NCI-H345 treated with DMSO at 0.1 percent for 48 hours (cell line): ENCODE results near the gene NKTR.

Source experiments
- DNase-seq: peaks from one replicate; lab custom pipeline; 2025; ENCODE audit not compliant: unreplicated experiment; lab: John Stamatoyannopoulos, UW

The NKTR gene

GRCh38 chr3:42660131-42660715 lies 59.7 kb downstream of the NKTR start:
- no peak for DNase-seq

DNA sequence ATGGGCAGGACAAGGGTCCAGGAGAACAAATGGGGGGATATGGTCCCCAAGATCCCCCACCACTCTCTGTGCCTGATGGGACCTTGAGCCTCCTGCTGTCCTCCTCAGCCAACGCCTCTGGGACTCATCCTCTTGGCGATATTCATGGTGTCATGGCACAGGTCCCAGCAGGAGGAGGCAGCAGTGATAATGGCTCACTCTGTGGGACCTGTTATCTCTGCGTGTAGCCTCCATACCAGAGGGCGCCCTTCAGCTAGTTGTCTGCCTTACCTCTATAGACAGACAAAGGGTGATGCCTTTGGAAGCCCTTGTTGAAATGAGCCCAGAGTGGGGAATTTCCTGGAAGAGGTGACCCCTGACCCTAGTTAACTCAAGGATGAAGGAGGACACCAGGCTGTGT lies 60.4 kb downstream of the NKTR start:
- no peak for DNase-seq

- DNase-seq = no peak
Observed at GRCh38 chr3:42661593-42662022, 61.1 kb downstream of the NKTR start.

- no peak for DNase-seq
Observed at GRCh38 chr3:42662037-42662812, 61.7 kb downstream of the NKTR start.

DNA sequence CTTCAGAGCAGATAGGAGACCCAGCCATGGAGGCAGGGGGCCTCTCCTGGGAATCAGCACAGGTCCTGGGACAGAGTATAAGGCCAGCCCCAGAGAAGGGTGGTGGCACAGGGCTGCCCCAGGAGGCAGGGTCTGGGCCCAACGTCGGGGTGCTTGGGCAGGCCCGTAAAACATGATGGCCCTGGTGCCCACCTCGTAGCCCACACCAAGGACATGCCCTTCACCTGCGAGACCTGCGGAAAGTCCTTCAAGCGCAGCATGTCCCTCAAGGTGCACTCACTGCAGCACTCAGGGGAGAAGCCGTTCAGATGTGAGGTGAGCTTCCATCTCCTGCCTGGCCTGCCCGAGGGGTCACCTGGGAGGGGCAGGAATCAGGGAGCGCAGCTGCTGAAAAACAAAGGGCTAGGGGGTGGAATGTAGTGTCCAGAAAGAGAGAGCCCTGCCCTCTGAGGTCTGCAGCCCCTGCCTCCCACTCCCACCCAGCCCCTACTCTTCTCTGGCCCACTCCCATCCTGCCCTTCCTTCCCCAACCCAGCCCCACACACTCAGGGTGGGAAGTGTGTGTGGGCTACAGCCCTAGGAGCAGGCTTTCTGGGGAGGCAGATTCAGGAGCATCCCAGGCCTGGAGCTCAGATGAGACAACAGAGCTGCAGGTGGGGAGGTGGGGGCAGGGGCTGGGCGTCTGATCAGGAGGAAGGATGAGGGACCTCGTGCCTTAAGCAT lies 62.5 kb downstream of the NKTR start:
- no peak for DNase-seq

GRCh38 chr3:42663581-42664437 lies 63.3 kb downstream of the NKTR start:
- no peak for DNase-seq

GRCh38 chr3:42664438-42664803 lies 63.9 kb downstream of the NKTR start:
- no peak for DNase-seq

GRCh38 chr3:42665050-42665878 lies 64.8 kb downstream of the NKTR start:
- no peak for DNase-seq

GRCh38 chr3:42666022-42666421 lies 65.5 kb downstream of the NKTR start:
- DNase-seq = no peak

GRCh38 chr3:42666577-42666998 lies 66.1 kb downstream of the NKTR start:
- DNase-seq = no peak

- DNase-seq = no peak
Observed at GRCh38 chr3:42667096-42667522, 66.6 kb downstream of the NKTR start.

DNA sequence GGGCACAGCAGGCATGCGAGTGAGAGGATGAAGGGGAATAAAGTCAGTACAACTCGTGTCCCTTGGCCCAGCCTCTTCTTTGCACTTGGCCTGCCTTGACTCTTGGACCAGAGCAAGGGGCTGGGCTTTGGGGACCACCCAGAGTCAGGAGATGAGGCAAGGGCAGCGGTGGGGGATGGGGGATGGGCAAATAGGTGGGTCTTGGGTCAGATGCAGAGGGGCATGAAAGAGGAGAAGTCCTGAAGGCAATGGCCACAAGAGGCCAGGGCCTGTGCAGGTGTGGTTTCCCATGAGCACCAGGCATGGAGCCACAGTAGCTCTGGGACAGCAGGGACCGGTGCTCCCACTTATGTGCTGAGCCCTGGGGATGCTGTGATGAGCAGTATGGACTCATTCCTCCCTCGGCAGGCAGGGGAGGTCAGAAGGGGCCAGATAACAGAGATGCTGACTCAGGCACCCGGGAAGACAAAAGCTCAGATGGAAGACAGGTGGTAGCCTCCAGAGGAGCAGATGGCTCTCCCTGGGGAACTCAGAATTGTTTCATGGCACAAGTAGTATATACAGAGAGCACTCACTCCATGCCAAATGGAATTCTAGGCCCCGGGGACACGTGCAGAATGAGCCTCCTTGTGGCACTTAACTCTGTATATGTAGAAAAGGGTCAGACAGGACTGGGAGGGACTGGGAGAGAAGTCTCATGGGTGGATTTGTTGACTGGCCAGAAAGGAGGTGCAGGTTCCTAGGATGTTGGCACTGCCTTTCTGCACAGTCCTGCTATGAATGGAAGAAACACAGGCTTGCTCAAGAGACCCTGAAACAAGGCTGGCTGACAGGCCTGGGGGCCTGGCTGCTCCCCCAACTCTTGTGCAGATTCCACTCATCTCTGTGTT lies 67.3 kb downstream of the NKTR start:
- DNase-seq = peak; percentile 76

GRCh38 chr3:42668413-42668760 lies 67.9 kb downstream of the NKTR start:
- no peak for DNase-seq

GRCh38 chr3:42668793-42669217 lies 68.3 kb downstream of the NKTR start:
- DNase-seq = no peak

- DNase-seq = no peak
Observed at GRCh38 chr3:42670051-42670576, 69.6 kb downstream of the NKTR start.

DNA sequence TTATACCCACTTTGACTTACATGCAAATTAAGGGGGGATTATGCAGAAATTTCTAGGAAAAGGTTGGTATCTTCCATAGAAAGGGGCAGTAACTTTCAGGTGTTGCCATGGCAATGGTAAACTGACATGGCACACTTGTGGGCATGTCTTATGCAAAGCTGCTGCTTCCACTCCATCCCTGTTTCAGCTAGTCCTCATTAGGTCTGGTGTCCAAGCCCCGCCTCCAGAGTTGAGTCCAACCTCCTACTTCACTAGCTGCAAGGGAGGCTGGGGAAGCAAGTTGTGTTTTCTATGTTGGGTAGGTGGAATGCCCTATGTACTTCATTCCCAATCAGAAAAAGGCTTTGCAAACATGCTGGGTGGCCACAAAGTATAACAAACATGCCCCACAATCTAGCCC lies 70.2 kb downstream of the NKTR start:
- no peak for DNase-seq

DNA sequence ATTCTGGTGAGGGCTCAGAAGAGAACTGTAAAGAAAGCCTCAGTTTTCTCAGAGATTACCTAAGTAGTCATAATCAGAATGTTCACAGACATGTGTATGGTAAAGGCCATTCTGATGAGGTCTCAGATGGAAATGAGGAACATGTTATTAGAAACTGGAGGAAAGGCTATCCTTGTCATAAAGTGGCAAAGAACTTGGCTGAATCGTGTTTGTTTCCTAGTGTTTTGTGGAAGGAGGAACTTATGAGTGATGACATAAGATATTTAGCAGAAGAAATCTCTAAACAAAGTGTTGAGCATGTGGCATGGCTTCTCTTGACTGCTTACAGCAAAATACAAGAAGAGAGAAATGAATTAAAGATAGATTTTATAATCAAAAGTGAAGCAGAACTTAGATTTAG lies 72.0 kb downstream of the NKTR start:
- DNase-seq = no peak

- DNase-seq = no peak
Observed at GRCh38 chr3:42673082-42673481, 72.6 kb downstream of the NKTR start.

DNA sequence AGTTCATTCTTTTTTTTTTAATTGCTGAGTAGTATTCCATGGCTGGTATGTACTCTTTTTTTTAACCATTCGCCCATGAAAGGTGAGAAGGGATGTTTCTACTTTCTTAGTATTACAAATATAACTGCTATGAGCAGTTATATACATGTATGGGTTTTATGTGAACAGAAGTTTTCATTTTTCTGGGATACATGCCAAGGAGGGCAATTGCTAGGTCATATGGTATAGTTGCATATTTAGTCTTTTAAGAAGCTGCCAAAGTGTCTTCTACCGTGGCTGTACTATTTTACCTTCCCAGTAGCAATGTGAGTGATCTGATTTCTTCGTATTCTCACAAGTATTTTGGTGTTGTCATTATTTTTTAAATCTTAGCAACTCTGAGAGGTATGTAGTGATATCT lies 73.7 kb downstream of the NKTR start:
- DNase-seq = no peak
